Measurements from ENCODE around the gene PCDHB13.
"Not testable (repeated sequence)": the region's sequence is repeated elsewhere in the genome, so short reads cannot be mapped to it uniquely, and the experiment has no call there.

Gene PCDHB13

GRCh38 chr5:141186897-141187512 is 26.7 kb upstream of the PCDHB13 start, which contains the start of gene PCDHB9:
Gene PCDHB9, plus strand, starts transcription at chr5:141187161. Its CDS starts 158 bp downstream, at chr5:141187319.
- Histone ChIP-seq H3K4me3 (ENCODE audit: low read length) (peak within 1 kb of the TSS; percentile 58), H3K4me1 (ENCODE audit: control insufficient read depth, insufficient read depth, low read length) (no peaks in the 10 kb centered on the region), H3K9ac (ENCODE audit: low read length) (no peak within 1 kb of the TSS), H3K27me3 (replicated peaks; ENCODE audit: control insufficient read depth, insufficient read depth, low read length) (peaks cover 4% of the 10 kb centered on the region), H3K36me3 (ENCODE audit: control insufficient read depth, insufficient read depth, low read length, severe bottlenecking) (no peaks in the 10 kb centered on the region), H3K9me3 (ENCODE audit: control insufficient read depth, low read length) (peaks cover 36% of the 10 kb centered on the region)
- peak; percentile 79 for DNase-seq (ENCODE audit: low read depth)

- not testable (repeated sequence) for H3K9ac ChIP-seq (ENCODE audit: low read length); H3K27me3 ChIP-seq (replicated peaks; ENCODE audit: control insufficient read depth, insufficient read depth, low read length); DNase-seq (ENCODE audit: low read depth); H3K4me1 ChIP-seq (ENCODE audit: control insufficient read depth, insufficient read depth, low read length); H3K4me3 ChIP-seq (ENCODE audit: low read length); H3K36me3 ChIP-seq (ENCODE audit: control insufficient read depth, insufficient read depth, low read length, severe bottlenecking)
- H3K9me3 ChIP-seq (ENCODE audit: control insufficient read depth, low read length), result peaks cover 34% of the 10 kb centered on the region
Measured at GRCh38 chr5:141188682-141189081, 25.0 kb upstream of the PCDHB13 start.

GRCh38 chr5:141189131-141189530 is 24.6 kb upstream of the PCDHB13 start:
- not testable (repeated sequence) for H3K4me1 ChIP-seq (ENCODE audit: control insufficient read depth, insufficient read depth, low read length); DNase-seq (ENCODE audit: low read depth); H3K36me3 ChIP-seq (ENCODE audit: control insufficient read depth, insufficient read depth, low read length, severe bottlenecking); H3K4me3 ChIP-seq (ENCODE audit: low read length); H3K27me3 ChIP-seq (replicated peaks; ENCODE audit: control insufficient read depth, insufficient read depth, low read length); H3K9ac ChIP-seq (ENCODE audit: low read length)
- peaks cover 34% of the 10 kb centered on the region for H3K9me3 ChIP-seq (ENCODE audit: control insufficient read depth, low read length)

- H3K27me3 ChIP-seq (replicated peaks; ENCODE audit: control insufficient read depth, insufficient read depth, low read length), result no peaks in the 10 kb centered on the region
- H3K9me3 ChIP-seq (ENCODE audit: control insufficient read depth, low read length), result peaks cover 42% of the 10 kb centered on the region
- DNase-seq (ENCODE audit: low read depth), result peak; percentile 37
- H3K9ac ChIP-seq (ENCODE audit: low read length), result no peak within 1 kb of the TSS
- H3K4me3 ChIP-seq (ENCODE audit: low read length), result no peak within 1 kb of the TSS
- no peaks in the 10 kb centered on the region for H3K4me1 ChIP-seq (ENCODE audit: control insufficient read depth, insufficient read depth, low read length)
- no peaks in the 10 kb centered on the region for H3K36me3 ChIP-seq (ENCODE audit: control insufficient read depth, insufficient read depth, low read length, severe bottlenecking)
Measured at GRCh38 chr5:141192110-141192725, 21.5 kb upstream of the PCDHB13 start, which contains the start of gene PCDHB10. Gene PCDHB10, plus strand, starts transcription at chr5:141192353. Its CDS starts 200 bp downstream, at chr5:141192553.

DNA sequence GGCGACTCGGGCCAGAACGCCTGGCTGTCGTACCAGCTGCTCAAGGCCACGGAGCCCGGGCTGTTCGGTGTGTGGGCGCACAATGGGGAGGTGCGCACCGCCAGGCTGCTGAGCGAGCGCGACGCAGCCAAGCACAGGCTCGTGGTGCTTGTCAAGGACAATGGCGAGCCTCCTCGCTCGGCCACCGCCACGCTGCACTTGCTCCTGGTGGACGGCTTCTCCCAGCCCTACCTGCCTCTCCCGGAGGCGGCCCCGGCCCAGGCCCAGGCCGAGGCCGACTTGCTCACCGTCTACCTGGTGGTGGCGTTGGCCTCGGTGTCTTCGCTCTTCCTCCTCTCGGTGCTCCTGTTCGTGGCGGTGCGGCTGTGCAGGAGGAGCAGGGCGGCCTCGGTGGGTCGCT is 19.4 kb upstream of the PCDHB13 start:
- H3K4me3 ChIP-seq (ENCODE audit: low read length); H3K4me1 ChIP-seq (ENCODE audit: control insufficient read depth, insufficient read depth, low read length); H3K36me3 ChIP-seq (ENCODE audit: control insufficient read depth, insufficient read depth, low read length, severe bottlenecking); DNase-seq (ENCODE audit: low read depth); H3K9ac ChIP-seq (ENCODE audit: low read length); H3K27me3 ChIP-seq (replicated peaks; ENCODE audit: control insufficient read depth, insufficient read depth, low read length): not testable (repeated sequence)
- H3K9me3 ChIP-seq (ENCODE audit: control insufficient read depth, low read length), result peaks cover 62% of the 10 kb centered on the region

GRCh38 chr5:141196363-141196762 is 17.4 kb upstream of the PCDHB13 start:
- no peak for DNase-seq (ENCODE audit: low read depth)
- no peaks in the 10 kb centered on the region for H3K27me3 ChIP-seq (replicated peaks; ENCODE audit: control insufficient read depth, insufficient read depth, low read length)
- H3K9ac ChIP-seq (ENCODE audit: low read length), result no peak overlapping the region
- H3K9me3 ChIP-seq (ENCODE audit: control insufficient read depth, low read length), result peaks cover 71% of the 10 kb centered on the region
- H3K4me3 ChIP-seq (ENCODE audit: low read length), result no peak overlapping the region
- no peaks in the 10 kb centered on the region for H3K4me1 ChIP-seq (ENCODE audit: control insufficient read depth, insufficient read depth, low read length)
- no peaks in the 10 kb centered on the region for H3K36me3 ChIP-seq (ENCODE audit: control insufficient read depth, insufficient read depth, low read length, severe bottlenecking)

DNA sequence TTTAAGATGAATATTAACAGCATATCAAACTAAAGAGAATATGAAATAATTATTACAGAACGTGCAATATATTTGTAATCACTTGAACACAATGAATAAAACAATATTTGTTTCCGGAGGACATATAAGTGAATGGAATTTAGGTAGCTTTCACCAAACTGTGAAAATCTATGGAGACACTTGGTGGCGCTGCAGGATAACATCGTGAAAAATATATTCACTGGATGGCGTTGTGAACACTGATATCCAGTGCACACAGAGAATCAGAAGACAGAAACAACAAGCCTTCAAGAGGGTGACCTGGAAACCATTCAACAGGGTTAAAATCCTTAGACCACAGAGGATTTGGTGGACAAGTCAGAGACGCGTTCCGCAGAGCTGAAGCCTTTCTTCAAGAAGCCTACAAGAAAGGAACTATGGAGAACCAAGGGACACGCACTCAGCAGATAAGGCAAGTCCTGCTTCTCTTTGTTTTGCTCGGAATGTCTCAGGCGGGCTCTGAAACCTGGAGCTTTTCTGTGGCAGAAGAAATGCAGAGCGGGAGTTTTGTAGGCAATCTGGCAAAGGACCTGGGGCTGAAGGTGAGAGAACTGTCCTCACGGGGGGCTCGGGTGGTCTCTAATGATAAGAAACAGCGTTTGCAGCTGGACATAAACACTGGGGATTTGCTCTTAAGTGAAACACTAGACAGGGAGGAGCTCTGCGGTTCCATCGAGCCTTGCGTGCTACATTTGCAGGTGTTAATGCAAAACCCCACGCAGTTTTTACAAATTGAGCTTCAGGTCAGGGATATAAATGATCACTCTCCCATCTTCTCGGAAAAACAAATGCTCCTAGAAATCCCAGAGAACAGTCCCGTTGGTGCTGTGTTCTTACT is 14.1 kb upstream of the PCDHB13 start, which contains the start of gene PCDHB11:
Gene PCDHB11 (plus strand): TSS at position 269 of the 877 bp plus-strand sequence. CDS start 148 bp downstream, at position 417.
- H3K9ac ChIP-seq (ENCODE audit: low read length), result no peak within 1 kb of the TSS
- no peak for DNase-seq (ENCODE audit: low read depth)
- peaks cover 60% of the 10 kb centered on the region for H3K9me3 ChIP-seq (ENCODE audit: control insufficient read depth, low read length)
- H3K4me1 ChIP-seq (ENCODE audit: control insufficient read depth, insufficient read depth, low read length), result no peaks in the 10 kb centered on the region
- peak within 1 kb of the TSS; percentile 42 for H3K4me3 ChIP-seq (ENCODE audit: low read length)
- H3K27me3 ChIP-seq (replicated peaks; ENCODE audit: control insufficient read depth, insufficient read depth, low read length), result no peaks in the 10 kb centered on the region
- H3K36me3 ChIP-seq (ENCODE audit: control insufficient read depth, insufficient read depth, low read length, severe bottlenecking), result no peaks in the 10 kb centered on the region

GRCh38 chr5:141201126-141201525 is 12.6 kb upstream of the PCDHB13 start:
- not testable (repeated sequence) for H3K27me3 ChIP-seq (replicated peaks; ENCODE audit: control insufficient read depth, insufficient read depth, low read length); H3K4me1 ChIP-seq (ENCODE audit: control insufficient read depth, insufficient read depth, low read length); H3K9ac ChIP-seq (ENCODE audit: low read length); H3K4me3 ChIP-seq (ENCODE audit: low read length); DNase-seq (ENCODE audit: low read depth); H3K36me3 ChIP-seq (ENCODE audit: control insufficient read depth, insufficient read depth, low read length, severe bottlenecking)
- H3K9me3 ChIP-seq (ENCODE audit: control insufficient read depth, low read length), result peaks cover 57% of the 10 kb centered on the region

DNA sequence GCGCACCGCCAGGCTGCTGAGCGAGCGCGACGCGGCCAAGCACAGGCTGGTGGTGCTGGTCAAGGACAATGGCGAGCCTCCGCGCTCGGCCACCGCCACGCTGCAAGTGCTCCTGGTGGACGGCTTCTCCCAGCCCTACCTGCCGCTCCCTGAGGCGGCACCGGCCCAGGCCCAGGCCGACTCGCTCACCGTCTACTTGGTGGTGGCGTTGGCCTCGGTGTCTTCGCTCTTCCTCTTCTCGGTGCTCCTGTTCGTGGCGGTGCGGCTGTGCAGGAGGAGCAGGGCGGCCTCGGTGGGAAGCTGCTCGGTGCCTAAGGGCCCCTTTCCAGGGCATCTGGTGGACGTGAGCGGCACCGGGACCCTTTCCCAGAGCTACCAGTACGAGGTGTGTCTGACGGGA is 12.1 kb upstream of the PCDHB13 start:
- DNase-seq (ENCODE audit: low read depth); H3K36me3 ChIP-seq (ENCODE audit: control insufficient read depth, insufficient read depth, low read length, severe bottlenecking); H3K4me1 ChIP-seq (ENCODE audit: control insufficient read depth, insufficient read depth, low read length); H3K4me3 ChIP-seq (ENCODE audit: low read length); H3K27me3 ChIP-seq (replicated peaks; ENCODE audit: control insufficient read depth, insufficient read depth, low read length); H3K9ac ChIP-seq (ENCODE audit: low read length): not testable (repeated sequence)
- H3K9me3 ChIP-seq (ENCODE audit: control insufficient read depth, low read length), result peaks cover 53% of the 10 kb centered on the region

GRCh38 chr5:141208478-141208877 is 5.2 kb upstream of the PCDHB13 start, which contains the start of gene PCDHB12:
Gene PCDHB12, plus strand, starts transcription at chr5:141208719. Its CDS starts 189 bp downstream, at chr5:141208908.
- H3K9me3 ChIP-seq (ENCODE audit: control insufficient read depth, low read length), result peaks cover 62% of the 10 kb centered on the region
- peak; percentile 47 for DNase-seq (ENCODE audit: low read depth)

DNA sequence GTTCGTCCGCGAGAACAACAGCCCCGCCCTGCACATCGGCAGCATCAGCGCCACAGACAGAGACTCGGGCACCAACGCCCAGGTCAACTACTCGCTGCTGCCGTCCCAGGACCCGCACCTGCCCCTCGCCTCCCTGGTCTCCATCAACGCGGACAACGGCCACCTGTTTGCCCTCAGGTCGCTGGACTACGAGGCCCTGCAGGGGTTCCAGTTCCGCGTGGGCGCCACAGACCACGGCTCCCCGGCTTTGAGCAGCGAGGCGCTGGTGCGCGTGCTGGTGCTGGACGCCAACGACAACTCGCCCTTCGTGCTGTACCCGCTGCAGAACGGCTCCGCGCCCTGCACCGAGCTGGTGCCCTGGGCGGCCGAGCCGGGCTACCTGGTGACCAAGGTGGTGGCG is 3.4 kb upstream of the PCDHB13 start:
- H3K9me3 ChIP-seq (ENCODE audit: control insufficient read depth, low read length), result peaks cover 72% of the 10 kb centered on the region
- H3K36me3 ChIP-seq (ENCODE audit: control insufficient read depth, insufficient read depth, low read length, severe bottlenecking); H3K9ac ChIP-seq (ENCODE audit: low read length); H3K27me3 ChIP-seq (replicated peaks; ENCODE audit: control insufficient read depth, insufficient read depth, low read length); H3K4me3 ChIP-seq (ENCODE audit: low read length); DNase-seq (ENCODE audit: low read depth); H3K4me1 ChIP-seq (ENCODE audit: control insufficient read depth, insufficient read depth, low read length): not testable (repeated sequence)

More at GRCh38 chr5:141208478-141208877, 5.2 kb upstream of the PCDHB13 start, which contains the start of gene PCDHB12:
- Histone ChIP-seq H3K4me1 (ENCODE audit: control insufficient read depth, insufficient read depth, low read length) (no peaks in the 10 kb centered on the region), H3K4me3 (ENCODE audit: low read length) (peak within 1 kb of the TSS; percentile 4), H3K36me3 (ENCODE audit: control insufficient read depth, insufficient read depth, low read length, severe bottlenecking) (no peaks in the 10 kb centered on the region), H3K27me3 (replicated peaks; ENCODE audit: control insufficient read depth, insufficient read depth, low read length) (no peaks in the 10 kb centered on the region), H3K9ac (ENCODE audit: low read length) (no peak within 1 kb of the TSS)
